DMS 273 (cell line): ENCODE results near the gene HM13.
"Not testable (repeated sequence)": the region's sequence is repeated elsewhere in the genome, so short reads cannot be mapped to it uniquely, and the experiment has no call there.

Source experiments
- DNase-seq: peaks from one replicate; lab custom pipeline; 2025; ENCODE audit not compliant: unreplicated experiment; lab: John Stamatoyannopoulos, UW

Gene HM13

GRCh38 chr20:31514154-31515071, at the start of gene HM13:
TSS of gene HM13 (plus strand) at chr20:31514442. CDS start at chr20:31514552, 110 bp downstream.
- DNase-seq, result peak; percentile 99

- DNase-seq, result not testable (repeated sequence)
Observed at GRCh38 chr20:31470946-31471345, 43.3 kb upstream of the HM13 start.

- peak; percentile 19 for DNase-seq
Observed at GRCh38 chr20:31472395-31473330, 41.6 kb upstream of the HM13 start.

- no peak for DNase-seq
Observed at GRCh38 chr20:31473331-31474096, 40.7 kb upstream of the HM13 start.

- DNase-seq, result no peak
Observed at GRCh38 chr20:31474097-31474436, 40.2 kb upstream of the HM13 start.

GRCh38 chr20:31474758-31475427, 39.3 kb upstream of the HM13 start, which contains the start of the genes DEFB124 and REM1:
TSS of gene DEFB124 (minus strand) at chr20:31475127. CDS start at chr20:31473013, 2,114 bp downstream.
TSS of gene REM1 (plus strand) at chr20:31475288. CDS start at chr20:31476446, 1,158 bp downstream.
- peak; percentile 28 for DNase-seq

- peak; percentile 54 for DNase-seq
Observed at GRCh38 chr20:31475472-31476293, 38.6 kb upstream of the HM13 start.

- DNase-seq, result peak; percentile 59
Observed at GRCh38 chr20:31476294-31476585, 38.0 kb upstream of the HM13 start.

GRCh38 chr20:31476643-31477215, 37.5 kb upstream of the HM13 start:
- peak; percentile 88 for DNase-seq

GRCh38 chr20:31484001-31484400, 30.2 kb upstream of the HM13 start:
- no peak for DNase-seq

- DNase-seq, result peak; percentile 44
Observed at GRCh38 chr20:31485450-31486339, 28.5 kb upstream of the HM13 start.

GRCh38 chr20:31488115-31488514, 26.1 kb upstream of the HM13 start:
- DNase-seq, result no peak

GRCh38 chr20:31489152-31489551, 25.1 kb upstream of the HM13 start:
- DNase-seq, result no peak

GRCh38 chr20:31490752-31491151, 23.5 kb upstream of the HM13 start:
- no peak for DNase-seq

- peak; percentile 66 for DNase-seq
Observed at GRCh38 chr20:31494131-31494530, 20.1 kb upstream of the HM13 start.

- DNase-seq, result peak; percentile 40
Observed at GRCh38 chr20:31496761-31497295, 17.4 kb upstream of the HM13 start.

GRCh38 chr20:31497838-31498540, 16.3 kb upstream of the HM13 start:
- peak; percentile 39 for DNase-seq
